ENCODE data around the gene COL1A1. TPM values are rescaled to one million over a fixed set of nuclear protein-coding genes. Genes with fewer than 3 reads are reported as not detected.
A peak's percentile ranks its signal among the peaks of the same experiment; 100 is the strongest.

COL1A1 gene
- polyA plus RNA-seq, 1 of the 3 experiments (the other 2 are of a cell fraction), result 1,461 TPM

- WGBS (ENCODE audit: low lambda C conversion rate), result 90% methylated on average over 4 of the region's 4 CpGs
- Histone ChIP-seq H3F3A (replicated peaks; ENCODE audit: insufficient read depth) (peaks cover 100% of the 10 kb centered on the region), H3K79me2 (ENCODE audit: insufficient read depth) (peaks cover 73% of the 10 kb centered on the region), H3K4me2 (peak overlapping the region; percentile 32; the same call in 1 of the 2 replicates), H3K27me3 (ENCODE audit: insufficient read depth) (no peaks in the 10 kb centered on the region), H3K4me3 (ENCODE audit: low read depth in 2 of 2, low read length in 1 of 2) (no peak overlapping the region), H3K36me3 (replicated peaks in 1 of 2; ENCODE audit: control insufficient read depth in 1 of 2, insufficient read depth in 2 of 2, low read length in 1 of 2) (peaks cover 98% of the 10 kb centered on the region in 2 experiments), H3K9me3 (no peaks in the 10 kb centered on the region), H2AFZ (ENCODE audit: low read depth) (no peak overlapping the region), H3K27ac (ENCODE audit: low read depth in 2 of 2, low read length in 1 of 2) (peak overlapping the region; percentile 7 to 100; a peak in 3 of 4 replicates), H4K20me1 (ENCODE audit: insufficient read depth) (peaks cover 100% of the 10 kb centered on the region), H3K9ac (0 out of 2 replicates have a peak overlapping the region, but pooled peaks have one; percentile 13), H3K9me2 (no peaks in the 10 kb centered on the region), H3K4me1 (ENCODE audit: control insufficient read depth in 1 of 2, insufficient read depth in 2 of 2, low read depth in 1 of 2, low read length in 1 of 2) (peaks cover 0 to 36% of the 10 kb centered on the region in 2 experiments; a peak in 3 of 4 replicates)
- DNase-seq, result no peak
- TF ChIP-seq USF1 (IDR thresholded peaks at IDR 0.05; ENCODE audit: borderline replicate concordance, low read depth), result no peak
- TF ChIP-seq MXI1 (IDR thresholded peaks at IDR 0.05; ENCODE audit: low read depth, low read length), result no peak
- TF ChIP-seq FOXJ3 (CRISPR knock-in tag; IDR thresholded peaks at IDR 0.05), result no peak
- TF ChIP-seq EZH2phosphoT487 (IDR thresholded peaks at IDR 0.05; ENCODE audit: borderline replicate concordance, low read depth), result no peak
- TF ChIP-seq NRF1 (IDR thresholded peaks at IDR 0.05; ENCODE audit: low read depth, low read length), result no peak
- TF ChIP-seq RFX5 (IDR thresholded peaks at IDR 0.05; ENCODE audit: low read length), result no peak
- no peak for TF ChIP-seq TEAD4 (IDR thresholded peaks at IDR 0.05; ENCODE audit: borderline replicate concordance, insufficient read depth)
- no peak for TF ChIP-seq NFIC (IDR thresholded peaks at IDR 0.05; ENCODE audit: borderline replicate concordance)
- TF ChIP-seq GATA2 (CRISPR knock-in tag; IDR thresholded peaks at IDR 0.05), result no peak
- no peak for TF ChIP-seq ELF1 (IDR thresholded peaks at IDR 0.05)
- TF ChIP-seq GABPA (IDR thresholded peaks at IDR 0.05; ENCODE audit: low read depth), result no peak
- TF ChIP-seq USF2 (IDR thresholded peaks at IDR 0.05; ENCODE audit: borderline replicate concordance, low read depth, low read length), result no peak
- TF ChIP-seq EP300 (IDR thresholded peaks at IDR 0.05; ENCODE audit: borderline replicate concordance in 1 of 2, low read depth in 1 of 2, low read length in 1 of 2), result no peak
- no peak for TF ChIP-seq MEF2A (IDR thresholded peaks at IDR 0.05; ENCODE audit: borderline replicate concordance, low read depth)
- no peak for TF ChIP-seq TAF1 (IDR thresholded peaks at IDR 0.05; ENCODE audit: borderline replicate concordance, low read depth, low read length)
- TF ChIP-seq REST (IDR thresholded peaks at IDR 0.05; ENCODE audit: low read depth, low read length), result no peak
- no peak for TF ChIP-seq TCF12 (IDR thresholded peaks at IDR 0.05)
- no peak for TF ChIP-seq RXRA (IDR thresholded peaks at IDR 0.05; ENCODE audit: borderline replicate concordance, low read depth)
- ChIA-PET CTCF (interaction anchor here (0.7 to 13.8 kb wide), 4 partner anchors 8 to 81 kb away, joined by 3 to 463 read pairs (median 14); partner anchors contain the start of genes COL1A1 and SGCA), POLR2A (no interaction called here)
Observed at GRCh38 chr17:50192144-50192617, 9.2 kb downstream of the COL1A1 start.
